ENCODE data around the gene CARD9. TPM values are rescaled to one million over a fixed set of nuclear protein-coding genes. Genes with fewer than 3 reads are reported as not detected.

Gene CARD9
- total RNA-seq, 4 donors from 2014 or later = 1.1 to 5.6 (median 2.0) TPM

GRCh38 chr9:136351252-136351800 is 22.1 kb downstream of the CARD9 start:
- no peak for DNase-seq
- Histone ChIP-seq H3K27ac (no peak overlapping the region), H3K9me3 (no peaks in the 10 kb centered on the region), H3K36me3 (no peaks in the 10 kb centered on the region), H3K4me3 (no peak overlapping the region), H3K27me3 (no peaks in the 10 kb centered on the region), H3K4me1 (peaks cover 0 to 8% (median 3%) of the 10 kb centered on the region in 4 donors)
- no peak for TF ChIP-seq EP300 (IDR thresholded peaks at IDR 0.05; ENCODE audit: low read depth)
- TF ChIP-seq POLR2AphosphoS5 (IDR thresholded peaks at IDR 0.05) = no peak
- TF ChIP-seq POLR2A (IDR thresholded peaks at IDR 0.05) = no peak
- TF ChIP-seq, protein P1, sequence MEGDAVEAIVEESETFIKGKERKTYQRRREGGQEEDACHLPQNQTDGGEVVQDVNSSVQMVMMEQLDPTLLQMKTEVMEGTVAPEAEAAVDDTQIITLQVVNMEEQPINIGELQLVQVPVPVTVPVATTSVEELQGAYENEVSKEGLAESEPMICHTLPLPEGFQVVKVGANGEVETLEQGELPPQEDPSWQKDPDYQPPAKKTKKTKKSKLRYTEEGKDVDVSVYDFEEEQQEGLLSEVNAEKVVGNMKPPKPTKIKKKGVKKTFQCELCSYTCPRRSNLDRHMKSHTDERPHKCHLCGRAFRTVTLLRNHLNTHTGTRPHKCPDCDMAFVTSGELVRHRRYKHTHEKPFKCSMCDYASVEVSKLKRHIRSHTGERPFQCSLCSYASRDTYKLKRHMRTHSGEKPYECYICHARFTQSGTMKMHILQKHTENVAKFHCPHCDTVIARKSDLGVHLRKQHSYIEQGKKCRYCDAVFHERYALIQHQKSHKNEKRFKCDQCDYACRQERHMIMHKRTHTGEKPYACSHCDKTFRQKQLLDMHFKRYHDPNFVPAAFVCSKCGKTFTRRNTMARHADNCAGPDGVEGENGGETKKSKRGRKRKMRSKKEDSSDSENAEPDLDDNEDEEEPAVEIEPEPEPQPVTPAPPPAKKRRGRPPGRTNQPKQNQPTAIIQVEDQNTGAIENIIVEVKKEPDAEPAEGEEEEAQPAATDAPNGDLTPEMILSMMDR (IDR thresholded peaks at IDR 0.05) = no peak
- intact Hi-C loops (cut with DNase I; ENCODE audit: low total_unique reads) = no loop called here
- WGBS, 2 donors (ENCODE audit: low coverage in 1 of 2) = 72% methylated on average over 9 of the region's 11 CpGs; no CpG with 5 or more reads in 1 of the 2 donors
- in situ Hi-C loops (cut with MboI; ENCODE audit: low pct_ligation_motif_present in 1 of 4, low pct_unique_long_range_greater_than_20kb in 1 of 4, low sequenced_read_pairs in 3 of 4) = no loop called here

- 77% methylated on average over 24 of the region's 24 CpGs; no CpG with 5 or more reads in 1 of the 2 donors for WGBS, 2 donors (ENCODE audit: low coverage in 1 of 2)
- in situ Hi-C loops (cut with MboI; ENCODE audit: low pct_ligation_motif_present in 1 of 4, low pct_unique_long_range_greater_than_20kb in 1 of 4, low sequenced_read_pairs in 3 of 4) = no loop called here
- Histone ChIP-seq H3K4me3 (no peak overlapping the region), H3K36me3 (no peaks in the 10 kb centered on the region), H3K9me3 (no peaks in the 10 kb centered on the region), H3K27me3 (no peaks in the 10 kb centered on the region), H3K4me1 (peaks cover 0 to 21% (median 5%) of the 10 kb centered on the region in 4 donors), H3K27ac (no peak overlapping the region)
- DNase-seq = no peak
- intact Hi-C loops (cut with DNase I; ENCODE audit: low total_unique reads) = no loop called here
- TF ChIP-seq POLR2A (IDR thresholded peaks at IDR 0.05) (no peak), POLR2AphosphoS5 (IDR thresholded peaks at IDR 0.05) (no peak), EP300 (IDR thresholded peaks at IDR 0.05; ENCODE audit: low read depth) (no peak)
- TF ChIP-seq, protein P1 (IDR thresholded peaks at IDR 0.05) = no peak
These were observed 23.9 kb downstream of the CARD9 start for GRCh38 chr9:136349546-136349945.

- in situ Hi-C loops (cut with MboI; ENCODE audit: low pct_ligation_motif_present in 1 of 4, low pct_unique_long_range_greater_than_20kb in 1 of 4, low sequenced_read_pairs in 3 of 4) (no loop called here), intact Hi-C loops (cut with DNase I; ENCODE audit: low total_unique reads) (no loop called here)
- Histone ChIP-seq H3K27me3 (no peaks in the 10 kb centered on the region), H3K27ac (no peak overlapping the region), H3K36me3 (no peaks in the 10 kb centered on the region), H3K9me3 (no peaks in the 10 kb centered on the region), H3K4me1 (peaks cover 0 to 18% (median 5%) of the 10 kb centered on the region in 4 donors), H3K4me3 (no peak overlapping the region)
- WGBS, 2 donors (ENCODE audit: low coverage in 1 of 2) = 81% methylated on average over 13 of the region's 14 CpGs; no CpG with 5 or more reads in 1 of the 2 donors
- DNase-seq = no peak
- no peak for TF ChIP-seq POLR2AphosphoS5 (IDR thresholded peaks at IDR 0.05)
- TF ChIP-seq POLR2A (IDR thresholded peaks at IDR 0.05) = no peak
- TF ChIP-seq, protein P1 (IDR thresholded peaks at IDR 0.05) = no peak
- TF ChIP-seq EP300 (IDR thresholded peaks at IDR 0.05; ENCODE audit: low read depth) = no peak
These were observed 24.8 kb downstream of the CARD9 start for GRCh38 chr9:136348691-136349090.

DNA sequence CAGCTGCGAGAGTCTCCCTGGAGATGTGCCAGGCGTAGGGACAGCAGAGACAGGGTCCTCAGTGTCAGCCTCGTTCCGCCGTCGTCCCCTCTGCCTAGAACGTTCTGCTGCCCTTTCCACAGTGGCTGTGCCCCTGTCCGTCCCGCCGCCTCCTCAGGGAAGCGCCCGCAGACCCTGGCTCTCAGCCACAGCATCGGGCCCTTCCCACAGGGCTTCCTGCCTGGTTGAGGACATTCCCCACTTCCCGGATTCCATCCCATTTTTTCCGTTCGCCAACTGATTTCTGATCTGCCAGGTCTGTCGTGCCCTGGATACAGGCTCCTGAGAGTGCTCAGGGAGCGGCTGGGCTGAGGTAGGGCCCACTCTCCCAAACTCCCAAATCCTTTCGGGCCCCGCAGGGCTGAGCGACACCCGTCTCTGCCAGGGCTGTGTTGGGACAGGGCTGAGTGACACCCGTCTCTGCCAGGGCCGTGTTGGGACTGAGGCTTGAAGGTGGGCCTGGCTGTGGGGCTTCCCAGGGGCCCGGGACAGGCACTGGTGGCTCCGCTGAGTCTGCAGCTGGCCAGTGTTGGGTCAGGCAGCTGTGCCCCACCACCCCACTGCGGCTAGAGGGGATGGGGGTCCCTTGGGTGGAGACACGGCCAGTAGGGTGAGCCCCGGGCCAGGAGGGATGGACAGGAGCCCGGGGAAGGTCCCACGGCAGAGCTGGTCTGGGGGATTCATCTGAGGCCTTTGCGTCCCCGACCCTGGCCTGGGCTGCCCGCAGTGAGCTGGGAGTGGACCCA is 25.8 kb downstream of the CARD9 start:
- Histone ChIP-seq H3K4me1 (peaks cover 3 to 24% (median 11%) of the 10 kb centered on the region in 4 donors), H3K27me3 (no peaks in the 10 kb centered on the region), H3K36me3 (no peaks in the 10 kb centered on the region), H3K27ac (no peak overlapping the region), H3K9me3 (no peaks in the 10 kb centered on the region), H3K4me3 (no peak overlapping the region)
- DNase-seq = no peak
- in situ Hi-C loops (cut with MboI; ENCODE audit: low pct_ligation_motif_present in 1 of 4, low pct_unique_long_range_greater_than_20kb in 1 of 4, low sequenced_read_pairs in 3 of 4) (no loop called here), intact Hi-C loops (cut with DNase I; ENCODE audit: low total_unique reads) (no loop called here)
- TF ChIP-seq POLR2AphosphoS5 (IDR thresholded peaks at IDR 0.05) (no peak), POLR2A (IDR thresholded peaks at IDR 0.05) (no peak), EP300 (IDR thresholded peaks at IDR 0.05; ENCODE audit: low read depth) (no peak)
- TF ChIP-seq, protein P1 (IDR thresholded peaks at IDR 0.05) = no peak
- 17 to 71% methylated on average over 3 to 28 of the region's 34 CpGs for WGBS, 2 donors (ENCODE audit: low coverage in 1 of 2)

Measured in transverse colon (tissue), 4 donors.